K562 (cell line): Measurements from ENCODE around the gene LSR. TPM values are rescaled to one million over a fixed set of nuclear protein-coding genes. Genes with fewer than 3 reads are reported as not detected.
A peak's percentile ranks its signal among the peaks of the same experiment; 100 is the strongest.

Source experiments
- CHD7 ChIP-seq: fragments of 200-600 bp; sonication (generic); IDR thresholded peaks from one replicate; pipeline ENCODE4 v1.6.1; 2012; ENCODE audit warnings: mild to moderate bottlenecking, low read depth, low read length, inconsistent platforms
- EWSR1 ChIP-seq: fragments of 450-650 bp; IDR thresholded peaks from 2 replicates; pipeline ENCODE4 v1.6.1; 2018; ENCODE audit warnings: borderline replicate concordance, mild to moderate bottlenecking, low read depth, moderate library complexity; ENCODE audit not compliant: partially characterized antibody
- LEF1 ChIP-seq: fragments of 450-650 bp; IDR thresholded peaks from 2 replicates; pipeline ENCODE4 v1.6.1; 2016; ENCODE audit warnings: mild to moderate bottlenecking
- MCM7 ChIP-seq, 2 experiments: fragments of 450-650 bp; IDR thresholded peaks; 2 replicates each; pipeline ENCODE4 v1.6.1; 2016 to 2018
- NFE2L1 ChIP-seq: fragments of 450-650 bp; IDR thresholded peaks from 2 replicates; pipeline ENCODE4 v1.6.1; 2016; ENCODE audit warnings: missing genetic modification characterization, low read depth, mild to moderate bottlenecking, missing compliant biosample characterization, moderate library complexity, borderline replicate concordance
- RREB1 ChIP-seq: fragments of 250-450 bp; sonication (Bioruptor Pico); IDR thresholded peaks from 2 replicates; pipeline ENCODE4 v1.4.0; 2020
- ZBTB33 ChIP-seq: sonication (generic); formaldehyde crosslinking; IDR thresholded peaks from 2 replicates; pipeline ENCODE4 v1.8.1; 2023; ENCODE audit warnings: mild to moderate bottlenecking, missing genetic modification reagents
- polyA plus RNA-seq, 8 experiments: library from polyadenylated mRNA; depleted of rRNA in 4 of 8; stranded (reverse) in 5 of 8; unstranded in 3 of 8; fragments of >200 nt; fragmentation: Nextera tagmentation in 2 of 8; fragmentation: Illumina TruSeq in 1 of 8; extraction: Ambion mirVana in 2 of 8; extraction: Trizol in 1 of 8; gene quantifications; 2 replicates each; pipeline versions ENCODE4 v1.2.1 to v1.2.3, GENCODE V29; 2011 to 2014; ENCODE audit warnings: inconsistent platforms in 1 of 8, missing spikeins in 1 of 8
- total RNA-seq, 7 experiments: library from RNA; depleted of rRNA in 6 of 7; stranded (reverse); fragments of >200 nt in 6 of 7; fragmentation: Illumina TruSeq in 2 of 7; extraction: Trizol in 2 of 7; gene quantifications; 2 replicates each; pipeline versions ENCODE4 v1.2.1 to v1.2.3, GENCODE V29; 2011 to 2021; ENCODE audit warnings: low replicate concordance in 1 of 7

Gene LSR
- total and polyA plus RNA-seq, 9 of the 15 experiments (the other 6 are each of a cell fraction or from before 2014, with no cell fraction given) = 0.44 to 87.9 (median 28.0) TPM

GRCh38 chr19:35269438-35270117 lies 20.8 kb downstream of the LSR start (continued):
- no peak for TF ChIP-seq LEF1
- TF ChIP-seq RREB1 (CRISPR knock-in tag) = no peak
- no peak for TF ChIP-seq MCM7 (IDR thresholded peaks at IDR 0.05)
- no peak for TF ChIP-seq EWSR1
- TF ChIP-seq NFE2L1 (tag) = no peak
- no peak for TF ChIP-seq CHD7
- TF ChIP-seq ZBTB33 (CRISPR knock-in tag) = peak; percentile 74; the same call in 1 of the 2 replicates
